Cerebellar cortex (tissue), 1 donor: ENCODE measurements around the gene PPP2R2B.

Experiments used
- DNase-seq: peaks from one replicate; pipeline ENCODE4 v3.0.0-alpha.2; 2015; ENCODE audit warnings: low spot score

PPP2R2B gene

GRCh38 chr5:146825033-146825432 is 53.5 kb downstream of the PPP2R2B start:
- no peak for DNase-seq

- DNase-seq: no peak
These were observed 56.8 kb downstream of the PPP2R2B start for GRCh38 chr5:146821732-146822131.

GRCh38 chr5:146820987-146821386 is 57.6 kb downstream of the PPP2R2B start:
- DNase-seq: no peak

GRCh38 chr5:146818822-146819221 is 59.7 kb downstream of the PPP2R2B start:
- DNase-seq: no peak

GRCh38 chr5:146817973-146818372 is 60.6 kb downstream of the PPP2R2B start:
- no peak for DNase-seq

GRCh38 chr5:146816775-146817387 is 61.7 kb downstream of the PPP2R2B start:
- DNase-seq: no peak

GRCh38 chr5:146815411-146815810 is 63.1 kb downstream of the PPP2R2B start:
- no peak for DNase-seq

- DNase-seq: no peak
These were observed 65.0 kb downstream of the PPP2R2B start for GRCh38 chr5:146813346-146814157.

- DNase-seq: no peak
These were observed 73.5 kb downstream of the PPP2R2B start for GRCh38 chr5:146805081-146805480.

GRCh38 chr5:146802945-146803522 is 75.5 kb downstream of the PPP2R2B start:
- DNase-seq: no peak

GRCh38 chr5:146799671-146800070 is 78.9 kb downstream of the PPP2R2B start:
- DNase-seq: no peak

GRCh38 chr5:146799231-146799630 is 79.3 kb downstream of the PPP2R2B start:
- DNase-seq: peak; percentile 11

GRCh38 chr5:146797658-146798057 is 80.9 kb downstream of the PPP2R2B start:
- no peak for DNase-seq

- no peak for DNase-seq
These were observed 81.6 kb downstream of the PPP2R2B start for GRCh38 chr5:146796911-146797310.

GRCh38 chr5:146796144-146796543 is 82.4 kb downstream of the PPP2R2B start:
- DNase-seq: no peak

GRCh38 chr5:146794326-146795029 is 84.1 kb downstream of the PPP2R2B start:
- no peak for DNase-seq

GRCh38 chr5:146793709-146794108 is 84.8 kb downstream of the PPP2R2B start:
- no peak for DNase-seq

GRCh38 chr5:146791471-146791870 is 87.1 kb downstream of the PPP2R2B start:
- no peak for DNase-seq

- peak; percentile 34 for DNase-seq
These were observed 88.6 kb downstream of the PPP2R2B start for GRCh38 chr5:146789712-146790653.

GRCh38 chr5:146788898-146789297 is 89.7 kb downstream of the PPP2R2B start:
- no peak for DNase-seq

- DNase-seq: no peak
These were observed 93.5 kb downstream of the PPP2R2B start for GRCh38 chr5:146785065-146785464.
